HG02884 (cell line): ENCODE results near the gene MAOB.

Experiments
- ATAC-seq: cut with Tn5 transposase; IDR thresholded peaks from one replicate; pipeline ENCODE4 v1.9.1; 2021; ENCODE audit warnings: mild to moderate bottlenecking, moderate library complexity; ENCODE audit not compliant: unreplicated experiment

The MAOB gene

GRCh38 chrX:43861750-43862149, 20.5 kb downstream of the MAOB start:
- no peak for ATAC-seq

- ATAC-seq, result no peak
These were observed 21.4 kb downstream of the MAOB start for GRCh38 chrX:43860646-43861370.

DNA sequence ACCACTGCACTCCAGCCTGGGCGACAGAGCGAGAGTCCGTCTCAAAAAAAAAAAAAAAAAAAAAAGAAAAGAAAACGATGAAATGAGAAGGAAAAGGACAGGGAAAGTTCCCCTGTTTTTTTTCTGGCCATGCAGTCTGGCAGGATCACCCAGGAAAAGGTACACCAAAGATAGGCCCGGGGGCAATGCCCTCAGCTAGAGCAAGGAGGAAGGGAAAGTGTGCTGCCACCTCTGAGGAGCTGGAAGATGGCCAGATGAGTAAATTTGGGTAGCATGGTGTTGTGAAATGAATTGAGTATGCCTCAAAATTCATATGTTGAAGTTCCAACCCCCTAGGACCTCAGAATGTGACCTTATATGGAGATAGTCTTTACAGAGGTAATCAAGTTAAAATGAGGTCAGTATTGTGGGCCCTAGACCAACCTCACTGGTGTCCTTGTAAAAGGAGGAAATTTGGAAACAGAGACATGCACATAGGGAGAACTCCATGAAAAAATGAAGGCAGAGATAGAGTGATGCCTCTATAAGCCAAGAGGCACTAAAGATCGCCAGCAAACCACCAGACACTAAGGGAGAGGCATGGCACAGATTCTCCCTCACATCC, 28.9 kb downstream of the MAOB start:
- no peak for ATAC-seq

- ATAC-seq, result no peak
These were observed 31.6 kb downstream of the MAOB start for GRCh38 chrX:43850629-43851028.

- ATAC-seq, result no peak
These were observed 33.1 kb downstream of the MAOB start for GRCh38 chrX:43849173-43849572.

GRCh38 chrX:43847352-43847751, 34.9 kb downstream of the MAOB start:
- ATAC-seq, result no peak

GRCh38 chrX:43846558-43846957, 35.7 kb downstream of the MAOB start:
- no peak for ATAC-seq

GRCh38 chrX:43845776-43846175, 36.5 kb downstream of the MAOB start:
- ATAC-seq, result no peak

DNA sequence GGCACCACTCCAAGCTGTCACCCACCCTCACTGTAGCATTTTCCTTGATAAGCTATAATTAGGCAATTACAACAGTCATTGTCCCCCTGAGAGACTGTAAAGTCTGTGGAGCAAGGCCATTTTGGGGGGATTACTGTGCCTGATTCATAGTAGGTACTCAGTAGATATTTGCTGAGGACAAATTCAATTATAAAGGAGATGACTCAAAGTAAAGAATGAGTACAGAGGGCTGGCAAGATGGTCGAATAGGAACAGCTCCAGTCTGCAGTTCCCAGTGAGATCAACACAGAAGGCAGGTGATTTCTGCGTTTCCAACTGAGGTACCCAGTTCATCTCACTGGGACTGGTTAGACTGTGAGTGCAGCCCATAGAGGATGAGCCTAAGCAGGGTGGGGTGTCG, 42.0 kb downstream of the MAOB start:
- no peak for ATAC-seq

GRCh38 chrX:43836435-43837184, 45.6 kb downstream of the MAOB start:
- no peak for ATAC-seq

- ATAC-seq, result no peak
These were observed 46.7 kb downstream of the MAOB start for GRCh38 chrX:43835559-43835958.

GRCh38 chrX:43827791-43828190, 54.5 kb downstream of the MAOB start:
- no peak for ATAC-seq

DNA sequence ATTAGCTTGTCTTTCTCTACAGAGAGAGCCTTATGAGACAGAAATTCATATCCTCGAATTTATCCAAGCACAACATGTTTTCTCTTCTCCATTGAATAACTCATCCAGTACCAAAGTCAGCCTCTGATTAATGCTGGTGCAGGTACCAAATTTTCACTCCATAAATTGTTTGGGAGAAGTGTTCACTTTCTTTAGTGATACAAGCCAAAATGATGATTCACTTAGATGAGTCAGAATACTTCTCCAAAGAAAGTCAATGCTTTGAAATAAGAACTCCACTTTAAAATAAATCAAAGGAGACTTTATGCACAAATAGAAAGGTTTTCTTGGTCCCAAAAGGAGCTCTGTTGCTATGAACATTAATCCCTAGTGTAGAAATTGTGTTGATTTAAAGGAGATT, 60.2 kb downstream of the MAOB start:
- no peak for ATAC-seq

GRCh38 chrX:43817444-43817843, 64.8 kb downstream of the MAOB start:
- no peak for ATAC-seq

- no peak for ATAC-seq
These were observed 67.0 kb downstream of the MAOB start for GRCh38 chrX:43815209-43815608.

- no peak for ATAC-seq
These were observed 68.4 kb downstream of the MAOB start for GRCh38 chrX:43813898-43814297.

GRCh38 chrX:43813319-43813718, 68.9 kb downstream of the MAOB start:
- no peak for ATAC-seq

DNA sequence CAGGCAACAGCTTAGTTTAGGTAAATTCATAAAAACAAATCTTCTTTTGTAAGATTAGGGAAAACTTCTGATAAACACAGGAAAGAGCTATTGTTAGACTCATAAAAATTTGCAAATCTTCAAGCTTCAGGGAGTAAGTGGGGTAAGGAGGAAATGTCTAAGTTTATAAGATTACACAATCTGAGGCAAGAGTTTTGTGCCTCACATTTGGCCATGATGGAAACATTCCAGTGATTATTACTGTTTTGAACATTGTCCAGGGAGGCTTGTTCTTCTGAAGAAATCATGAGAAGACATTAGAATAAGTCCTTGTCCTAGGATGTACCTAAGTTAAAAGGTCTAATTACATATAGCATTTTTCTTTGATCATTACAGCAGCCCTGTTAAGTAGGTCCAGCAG, 72.8 kb downstream of the MAOB start:
- ATAC-seq, result no peak

GRCh38 chrX:43808231-43808630, 74.0 kb downstream of the MAOB start:
- ATAC-seq, result no peak

GRCh38 chrX:43805579-43805978, 76.7 kb downstream of the MAOB start:
- no peak for ATAC-seq

- no peak for ATAC-seq
These were observed 78.2 kb downstream of the MAOB start for GRCh38 chrX:43804021-43804420.

DNA sequence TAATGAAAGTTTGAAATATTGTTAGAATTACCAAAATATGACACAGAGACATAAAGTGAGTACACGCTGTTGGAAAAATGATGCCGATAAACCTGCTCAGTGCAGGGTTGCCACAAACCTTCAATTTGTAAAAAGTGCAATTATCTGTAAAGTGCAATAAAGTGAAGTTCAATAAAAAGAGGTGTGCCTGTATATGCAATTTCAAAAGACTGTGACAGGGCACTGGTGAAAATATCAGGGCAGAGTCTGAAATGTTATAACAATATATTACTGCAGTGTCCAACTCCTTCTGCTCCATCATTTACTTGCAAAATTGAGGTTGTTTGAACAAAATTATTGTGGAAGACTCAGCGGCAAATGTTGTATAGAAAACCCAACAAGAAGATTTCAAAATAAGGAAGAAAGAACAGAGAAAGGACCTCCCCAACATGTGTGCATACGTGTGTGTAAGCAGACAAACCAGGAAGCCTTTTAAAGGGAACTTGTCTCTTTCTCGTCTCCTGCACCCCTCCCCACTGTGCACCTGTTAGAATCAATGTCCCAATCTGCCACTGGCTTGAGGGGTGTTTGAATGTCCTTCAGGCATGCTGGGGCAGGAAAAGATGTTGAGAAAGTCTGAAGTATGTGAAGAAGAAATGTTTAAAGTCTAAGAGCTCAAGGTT, 96.2 kb downstream of the MAOB start:
- no peak for ATAC-seq
